PC-3 (cell line): ENCODE measurements around the gene CDC14C. TPM values are rescaled to one million over a fixed set of nuclear protein-coding genes. Genes with fewer than 3 reads are reported as not detected.
"Not testable (repeated sequence)": the region's sequence is repeated elsewhere in the genome, so short reads cannot be mapped to it uniquely, and the experiment has no call there.

ENCODE experiments used
- ATAC-seq: fragments of 200-7000 bp; cut with Tn5 transposase; 2 replicates; pipeline ENCODE4 v1.9.1; 2020; ENCODE audit warnings: mild to moderate bottlenecking, moderate library complexity
- BruUV-seq: library from RNA; stranded (reverse); fragments of 400-500 nt; replicated peaks from 2 replicates; lab custom pipeline; 2021; lab: Mats Ljungman, UMichigan
- CTCF ChIA-PET: fragments of 300-600 bp; sonication (Branson Sonifier 250); formaldehyde crosslinking; loops from one replicate; lab custom pipeline; 2022; ENCODE audit warnings: antibody characterized with exemption; lab: Charles Lee
- POLR2A ChIA-PET: fragments of 300-600 bp; sonication (Branson Sonifier 250); formaldehyde crosslinking; loops from one replicate; lab custom pipeline; 2022; ENCODE audit warnings: antibody characterized with exemption; ENCODE audit not compliant: unreplicated experiment; lab: Charles Lee
- DNase-seq: peaks from one replicate; pipeline ENCODE4 v3.0.0-alpha.2; 2015
- H2AFZ ChIP-seq: fragments of 300-600 bp; sonication (generic); 2 replicates; pipeline ENCODE4 v1.6.0; 2016; ENCODE audit warnings: antibody characterized with exemption, low read length
- H3F3A ChIP-seq: fragments of 300-600 bp; sonication (generic); one replicate; pipeline ENCODE4 v1.6.0; 2017; ENCODE audit warnings: antibody characterized with exemption, low read length, control low read depth, mild to moderate bottlenecking; ENCODE audit not compliant: unreplicated experiment
- H3K27ac ChIP-seq: fragments of 300-600 bp; sonication (generic); 2 replicates; pipeline ENCODE4 v1.5.1; 2016; ENCODE audit warnings: mild to moderate bottlenecking, low read length
- H3K27me3 ChIP-seq: fragments of 300-600 bp; sonication (generic); 2 replicates; pipeline ENCODE4 v1.6.1; 2016; ENCODE audit warnings: low read length, mixed read lengths
- H3K36me3 ChIP-seq: fragments of 300-600 bp; sonication (generic); 2 replicates; pipeline ENCODE4 v1.6.1; 2016; ENCODE audit warnings: low read depth, mixed run types, low read length, mixed read lengths
- H3K4me1 ChIP-seq: fragments of 300-600 bp; sonication (generic); 2 replicates; pipeline ENCODE4 v1.5.1; 2016; ENCODE audit warnings: low read length; ENCODE audit not compliant: insufficient read depth
- H3K4me2 ChIP-seq: fragments of 300-600 bp; sonication (generic); 2 replicates; pipeline ENCODE4 v1.6.0; 2016; ENCODE audit warnings: low read length
- H3K4me3 ChIP-seq: fragments of 300-600 bp; sonication (generic); 2 replicates; pipeline ENCODE4 v1.5.1; 2016; ENCODE audit warnings: mild to moderate bottlenecking, low read length, mixed read lengths
- H3K79me2 ChIP-seq: fragments of 300-600 bp; sonication (generic); 2 replicates; pipeline ENCODE4 v1.6.1; 2017; ENCODE audit warnings: low read length, mixed read lengths
- H3K9ac ChIP-seq: fragments of 300-600 bp; sonication (generic); 2 replicates; pipeline ENCODE4 v1.6.0; 2016; ENCODE audit warnings: mild to moderate bottlenecking, low read length
- H3K9me2 ChIP-seq: fragments of 300-600 bp; sonication (generic); replicated peaks from 2 replicates; pipeline ENCODE4 v1.6.1; 2016; ENCODE audit warnings: mixed run types, low read length, mixed read lengths
- H3K9me3 ChIP-seq: fragments of 300-600 bp; sonication (generic); 2 replicates; pipeline ENCODE4 v1.6.1; 2016; ENCODE audit warnings: low read length, mixed read lengths
- H4K20me1 ChIP-seq: fragments of 300-600 bp; sonication (generic); 2 replicates; pipeline ENCODE4 v1.6.1; 2016; ENCODE audit warnings: low read length, mixed read lengths
- EZH2 ChIP-seq: fragments of 300-600 bp; sonication (generic); IDR thresholded peaks from one replicate; pipeline ENCODE4 v1.6.1; 2017; ENCODE audit warnings: antibody characterized with exemption, mild to moderate bottlenecking, low read length; ENCODE audit not compliant: unreplicated experiment
- EZH2phosphoT487 ChIP-seq: fragments of 300-600 bp; sonication (generic); IDR thresholded peaks from 2 replicates; pipeline ENCODE4 v1.6.1; 2018; ENCODE audit warnings: mild to moderate bottlenecking, antibody characterized with exemption, low read length, borderline replicate concordance
- intact Hi-C: fragments of 100-400 bp; cut with micrococcal nuclease; formaldehyde crosslinking; loops from 2 replicates; pipeline ENCODE4 v1.9.0; 2023
- total RNA-seq: library from RNA; depleted of rRNA; stranded (reverse); fragments of >200 nt; gene quantifications from 2 replicates; pipeline ENCODE4 v1.2.3, GENCODE V29; 2014
- TF ChIP-seq, protein P1 (sequence below): fragments of 300-600 bp; sonication (generic); conservative IDR thresholded peaks from 2 replicates; pipeline ENCODE4 v1.5.1; 2017; ENCODE audit warnings: antibody characterized with exemption, low read depth, mild to moderate bottlenecking, low read length

Gene CDC14C
- total RNA-seq, 1 experiment from 2014 or later, result not detected

DNA sequence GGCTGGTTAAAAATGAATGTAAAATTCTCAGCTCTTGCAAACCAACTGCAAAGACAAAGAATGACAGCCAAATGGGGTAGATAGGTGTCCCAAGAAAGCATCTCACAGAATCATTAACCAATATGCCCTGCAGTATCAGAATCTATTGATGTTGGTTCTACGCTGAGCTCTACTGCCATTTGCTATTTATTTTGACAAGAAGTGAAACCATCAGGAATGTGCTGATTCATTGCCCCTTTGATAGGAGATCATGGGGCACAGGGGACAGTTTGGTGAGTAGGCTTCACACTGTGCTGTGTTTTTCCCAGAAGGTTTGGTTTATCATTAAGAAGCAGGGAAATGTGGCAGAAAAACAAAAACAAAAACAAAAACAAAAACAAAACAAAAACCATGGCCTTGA lies 19.4 kb upstream of the CDC14C start:
- H3K9me2 ChIP-seq, result no peaks in the 10 kb centered on the region
- POLR2A ChIA-PET, result no interaction called here
- H3F3A ChIP-seq, result no peaks in the 10 kb centered on the region
- H3K36me3 ChIP-seq, result no peaks in the 10 kb centered on the region
- ATAC-seq (no peak), DNase-seq (no peak)
- CTCF ChIA-PET, result no interaction called here
- H2AFZ ChIP-seq, result no peak overlapping the region
- no peaks in the 10 kb centered on the region for H3K79me2 ChIP-seq
- no peak overlapping the region for H3K27ac ChIP-seq
- no peak overlapping the region for H3K4me3 ChIP-seq
- H3K9me3 ChIP-seq, result no peaks in the 10 kb centered on the region
- intact Hi-C loops, result no loop called here
- H4K20me1 ChIP-seq, result no peaks in the 10 kb centered on the region
- no TSS peak for BruUV-seq
- no peak overlapping the region for H3K4me2 ChIP-seq
- no peaks in the 10 kb centered on the region for H3K4me1 ChIP-seq
- H3K27me3 ChIP-seq, result peaks cover 11% of the 10 kb centered on the region
- no peak overlapping the region for H3K9ac ChIP-seq
- TF ChIP-seq EZH2phosphoT487 (no peak), EZH2 (no peak)
- TF ChIP-seq, protein P1, sequence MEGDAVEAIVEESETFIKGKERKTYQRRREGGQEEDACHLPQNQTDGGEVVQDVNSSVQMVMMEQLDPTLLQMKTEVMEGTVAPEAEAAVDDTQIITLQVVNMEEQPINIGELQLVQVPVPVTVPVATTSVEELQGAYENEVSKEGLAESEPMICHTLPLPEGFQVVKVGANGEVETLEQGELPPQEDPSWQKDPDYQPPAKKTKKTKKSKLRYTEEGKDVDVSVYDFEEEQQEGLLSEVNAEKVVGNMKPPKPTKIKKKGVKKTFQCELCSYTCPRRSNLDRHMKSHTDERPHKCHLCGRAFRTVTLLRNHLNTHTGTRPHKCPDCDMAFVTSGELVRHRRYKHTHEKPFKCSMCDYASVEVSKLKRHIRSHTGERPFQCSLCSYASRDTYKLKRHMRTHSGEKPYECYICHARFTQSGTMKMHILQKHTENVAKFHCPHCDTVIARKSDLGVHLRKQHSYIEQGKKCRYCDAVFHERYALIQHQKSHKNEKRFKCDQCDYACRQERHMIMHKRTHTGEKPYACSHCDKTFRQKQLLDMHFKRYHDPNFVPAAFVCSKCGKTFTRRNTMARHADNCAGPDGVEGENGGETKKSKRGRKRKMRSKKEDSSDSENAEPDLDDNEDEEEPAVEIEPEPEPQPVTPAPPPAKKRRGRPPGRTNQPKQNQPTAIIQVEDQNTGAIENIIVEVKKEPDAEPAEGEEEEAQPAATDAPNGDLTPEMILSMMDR, result no peak

DNA sequence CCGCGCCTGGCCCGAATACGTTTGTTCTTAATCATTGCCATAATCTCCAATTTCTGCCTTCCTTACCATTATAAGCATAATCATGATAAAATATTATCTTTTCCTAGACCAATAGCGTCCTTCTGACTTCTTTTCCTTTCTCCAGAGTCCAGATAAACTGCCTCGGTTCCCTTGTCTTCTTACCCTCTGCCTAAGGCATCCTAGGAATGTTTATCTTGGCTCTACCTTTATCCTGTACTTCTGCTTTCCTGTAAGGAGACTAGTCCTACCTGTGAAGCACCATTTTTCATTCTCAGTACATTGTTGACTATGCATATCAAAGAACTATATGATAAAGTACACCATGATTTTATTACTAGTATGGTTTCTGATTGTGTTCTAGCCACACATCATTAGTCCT lies 18.7 kb upstream of the CDC14C start:
- H2AFZ ChIP-seq, H3K9ac ChIP-seq, ATAC-seq, H3K4me3 ChIP-seq, H3K4me1 ChIP-seq, H4K20me1 ChIP-seq, POLR2A ChIA-PET, H3K9me2 ChIP-seq, H3K36me3 ChIP-seq, H3K27ac ChIP-seq, H3K79me2 ChIP-seq, H3K4me2 ChIP-seq, DNase-seq, H3K9me3 ChIP-seq, intact Hi-C loops, H3F3A ChIP-seq, BruUV-seq, CTCF ChIA-PET: not testable (repeated sequence)
- H3K27me3 ChIP-seq, result peaks cover 11% of the 10 kb centered on the region

DNA sequence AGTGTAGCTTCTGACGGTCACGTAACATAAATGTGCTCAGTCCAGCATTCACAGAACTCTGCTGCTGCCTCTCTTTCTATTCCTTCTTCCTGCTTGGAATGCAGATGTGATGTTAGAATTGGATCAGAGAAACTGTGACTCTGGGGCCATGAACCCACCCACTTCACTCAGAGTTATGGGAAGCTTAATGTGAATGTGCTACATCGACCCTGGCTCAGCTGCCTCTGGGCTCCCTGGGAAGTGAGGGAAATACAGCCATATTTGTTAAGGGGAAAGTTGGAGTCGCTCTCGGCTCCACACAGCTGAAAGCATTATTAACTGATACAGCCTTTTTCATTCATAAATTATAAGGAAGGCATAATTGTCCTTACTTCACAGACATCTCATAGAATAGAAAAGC lies 14.5 kb upstream of the CDC14C start:
- H3F3A ChIP-seq, H3K9me3 ChIP-seq, DNase-seq, ATAC-seq, H3K36me3 ChIP-seq, H4K20me1 ChIP-seq, H2AFZ ChIP-seq, BruUV-seq, H3K4me1 ChIP-seq, H3K9ac ChIP-seq, H3K4me2 ChIP-seq, H3K27me3 ChIP-seq, H3K9me2 ChIP-seq, H3K79me2 ChIP-seq, POLR2A ChIA-PET, H3K27ac ChIP-seq, H3K4me3 ChIP-seq, CTCF ChIA-PET, intact Hi-C loops: not testable (repeated sequence)

DNA sequence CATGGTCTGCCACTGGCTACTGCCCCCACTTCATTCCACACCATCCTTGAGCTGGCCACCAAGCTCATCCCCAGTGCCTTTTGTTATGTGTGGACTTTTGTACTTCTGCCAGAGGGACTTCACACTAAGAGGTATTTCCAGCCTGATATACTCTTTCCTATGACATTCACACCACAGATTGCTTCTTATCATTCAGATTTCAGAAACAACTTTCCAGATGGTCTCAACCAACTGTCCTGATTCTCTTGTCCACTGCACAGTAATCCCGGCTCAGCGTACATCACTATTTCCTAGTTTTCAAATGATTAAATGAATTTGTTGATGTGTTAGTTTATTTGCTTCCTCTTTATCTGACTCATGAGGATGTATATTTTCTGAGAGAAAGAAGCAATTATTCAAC lies 7.1 kb downstream of the CDC14C start:
- intact Hi-C loops, result no loop called here
- Histone ChIP-seq H3K9me3 (no peaks in the 10 kb centered on the region), H4K20me1 (no peaks in the 10 kb centered on the region), H3K27ac (no peak overlapping the region), H3K27me3 (no peaks in the 10 kb centered on the region), H3K4me2 (no peak overlapping the region), H3K9me2 (no peaks in the 10 kb centered on the region), H2AFZ (no peak overlapping the region), H3F3A (no peaks in the 10 kb centered on the region), H3K4me3 (no peak overlapping the region), H3K36me3 (no peaks in the 10 kb centered on the region), H3K9ac (no peak overlapping the region), H3K4me1 (no peaks in the 10 kb centered on the region), H3K79me2 (no peaks in the 10 kb centered on the region)
- DNase-seq, result no peak
- TF ChIP-seq, protein P1, result no peak
- TF ChIP-seq EZH2phosphoT487 (no peak), EZH2 (no peak)
- no peak for ATAC-seq
- ChIA-PET POLR2A (no interaction called here), CTCF (no interaction called here)
- no TSS peak for BruUV-seq
